IMR-90 (cell line): ENCODE measurements around the gene ZNF322.

ENCODE experiments used
- CEBPB ChIP-seq: IDR thresholded peaks from 2 replicates; pipeline ENCODE4 v1.6.1; 2012; ENCODE audit warnings: low read depth, low read length, improper control_type of control experiment
- MAZ ChIP-seq: IDR thresholded peaks from 2 replicates; pipeline ENCODE4 v1.6.1; 2012; ENCODE audit warnings: low read depth, mild to moderate bottlenecking, low read length, improper control_type of control experiment, moderate library complexity, borderline replicate concordance
- MXI1 ChIP-seq: IDR thresholded peaks from 2 replicates; pipeline ENCODE4 v1.6.1; 2012; ENCODE audit warnings: low read depth, mild to moderate bottlenecking, low read length, moderate library complexity, borderline replicate concordance
- POLR2A ChIP-seq: IDR thresholded peaks from 2 replicates; pipeline ENCODE4 v1.6.1; 2012; ENCODE audit warnings: mild to moderate bottlenecking, low read depth, low read length
- RAD21 ChIP-seq: IDR thresholded peaks from 2 replicates; pipeline ENCODE4 v1.6.1; 2012; ENCODE audit warnings: low read length, improper control_type of control experiment
- RCOR1 ChIP-seq: IDR thresholded peaks from 2 replicates; pipeline ENCODE4 v1.6.1; 2012; ENCODE audit warnings: mild to moderate bottlenecking, low read length, improper control_type of control experiment; ENCODE audit not compliant: insufficient replicate concordance
- RFX5 ChIP-seq: IDR thresholded peaks from 2 replicates; pipeline ENCODE4 v1.8.0; 2012; ENCODE audit warnings: low read depth, mild to moderate bottlenecking, low read length, moderate library complexity
- TF ChIP-seq, protein P1 (sequence below): conservative IDR thresholded peaks from 2 replicates; pipeline ENCODE4 v1.5.1; 2012; ENCODE audit warnings: mild to moderate bottlenecking, low read depth, low read length, improper control_type of control experiment
- TF ChIP-seq, protein P2 (sequence below): fragments of 150-350 bp; IDR thresholded peaks from 2 replicates; pipeline ENCODE4 v1.6.1; 2016; ENCODE audit warnings: low read depth, mild to moderate bottlenecking, low read length, moderate library complexity, borderline replicate concordance

DNA sequence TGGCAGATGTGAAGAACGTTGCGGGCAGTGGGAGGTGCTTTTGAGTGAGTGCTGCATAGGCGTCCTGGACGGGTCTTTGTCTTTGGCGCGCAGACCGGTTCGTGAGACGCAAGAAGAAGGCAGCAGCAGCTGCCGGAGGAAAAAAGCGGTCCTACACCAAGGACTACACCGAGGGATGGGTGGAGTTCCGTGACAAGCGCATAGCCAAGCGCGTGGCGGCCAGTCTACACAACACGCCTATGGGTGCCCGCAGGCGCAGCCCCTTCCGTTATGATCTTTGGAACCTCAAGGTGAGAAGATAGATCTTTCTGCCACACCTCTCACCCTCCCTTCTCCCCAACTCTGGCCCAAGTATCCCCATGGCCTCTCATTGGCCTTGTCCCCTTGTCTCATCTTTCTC, 61.7 kb downstream of the ZNF322 start:
- TF ChIP-seq MAZ (no peak), POLR2A (no peak), MXI1 (no peak), RAD21 (no peak), CEBPB (no peak), RFX5 (no peak), RCOR1 (no peak)
- TF ChIP-seq, protein P1, sequence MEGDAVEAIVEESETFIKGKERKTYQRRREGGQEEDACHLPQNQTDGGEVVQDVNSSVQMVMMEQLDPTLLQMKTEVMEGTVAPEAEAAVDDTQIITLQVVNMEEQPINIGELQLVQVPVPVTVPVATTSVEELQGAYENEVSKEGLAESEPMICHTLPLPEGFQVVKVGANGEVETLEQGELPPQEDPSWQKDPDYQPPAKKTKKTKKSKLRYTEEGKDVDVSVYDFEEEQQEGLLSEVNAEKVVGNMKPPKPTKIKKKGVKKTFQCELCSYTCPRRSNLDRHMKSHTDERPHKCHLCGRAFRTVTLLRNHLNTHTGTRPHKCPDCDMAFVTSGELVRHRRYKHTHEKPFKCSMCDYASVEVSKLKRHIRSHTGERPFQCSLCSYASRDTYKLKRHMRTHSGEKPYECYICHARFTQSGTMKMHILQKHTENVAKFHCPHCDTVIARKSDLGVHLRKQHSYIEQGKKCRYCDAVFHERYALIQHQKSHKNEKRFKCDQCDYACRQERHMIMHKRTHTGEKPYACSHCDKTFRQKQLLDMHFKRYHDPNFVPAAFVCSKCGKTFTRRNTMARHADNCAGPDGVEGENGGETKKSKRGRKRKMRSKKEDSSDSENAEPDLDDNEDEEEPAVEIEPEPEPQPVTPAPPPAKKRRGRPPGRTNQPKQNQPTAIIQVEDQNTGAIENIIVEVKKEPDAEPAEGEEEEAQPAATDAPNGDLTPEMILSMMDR = no peak
- TF ChIP-seq, protein P2, sequence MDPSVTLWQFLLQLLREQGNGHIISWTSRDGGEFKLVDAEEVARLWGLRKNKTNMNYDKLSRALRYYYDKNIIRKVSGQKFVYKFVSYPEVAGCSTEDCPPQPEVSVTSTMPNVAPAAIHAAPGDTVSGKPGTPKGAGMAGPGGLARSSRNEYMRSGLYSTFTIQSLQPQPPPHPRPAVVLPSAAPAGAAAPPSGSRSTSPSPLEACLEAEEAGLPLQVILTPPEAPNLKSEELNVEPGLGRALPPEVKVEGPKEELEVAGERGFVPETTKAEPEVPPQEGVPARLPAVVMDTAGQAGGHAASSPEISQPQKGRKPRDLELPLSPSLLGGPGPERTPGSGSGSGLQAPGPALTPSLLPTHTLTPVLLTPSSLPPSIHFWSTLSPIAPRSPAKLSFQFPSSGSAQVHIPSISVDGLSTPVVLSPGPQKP = no peak
